ENCODE measurements around the gene TRIB2.

Gene TRIB2

GRCh38 chr2:12720754-12721378 lies 4.1 kb downstream of the TRIB2 start:
- no peak for DNase-seq (ENCODE audit: low spot score)

GRCh38 chr2:12721566-12722446 lies 5.1 kb downstream of the TRIB2 start:
- DNase-seq (ENCODE audit: low spot score), result no peak

- no peak for DNase-seq (ENCODE audit: low spot score)
Measured at GRCh38 chr2:12722447-12723316, 5.9 kb downstream of the TRIB2 start.

DNA sequence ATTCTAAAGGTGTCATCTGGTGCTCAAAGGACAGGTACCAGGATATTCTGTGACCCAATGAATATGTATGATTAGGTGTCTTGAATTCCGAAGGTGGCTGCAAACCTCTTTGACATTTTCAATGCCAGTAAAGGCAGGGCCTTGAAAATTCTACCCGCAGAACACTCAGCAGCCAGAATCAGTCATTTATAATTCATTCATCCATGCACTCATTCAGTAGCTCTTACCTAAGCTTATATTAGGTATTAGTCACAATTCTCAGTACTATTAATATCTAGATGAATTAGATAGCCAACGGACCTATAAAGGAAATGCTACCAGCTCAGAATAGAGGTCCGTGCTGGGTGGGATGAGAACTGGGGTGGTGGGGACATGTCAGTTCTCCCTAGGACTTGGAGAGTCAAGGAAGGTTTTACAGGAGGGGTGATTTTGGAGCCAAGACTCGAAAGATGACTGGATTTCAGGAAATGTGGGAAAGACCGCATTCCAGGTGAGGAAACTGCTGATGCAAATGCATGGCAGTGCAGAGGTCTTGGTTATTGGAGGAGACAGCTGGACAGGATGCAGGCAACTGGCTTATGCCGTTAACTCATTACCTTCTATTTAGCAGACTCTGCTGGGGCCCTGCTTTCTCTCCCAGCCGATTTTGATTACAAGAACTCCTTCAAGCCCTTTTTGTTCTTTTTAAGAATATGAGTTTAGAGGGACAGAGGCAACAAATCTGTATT lies 7.2 kb downstream of the TRIB2 start:
- no peak for DNase-seq (ENCODE audit: low spot score)

DNA sequence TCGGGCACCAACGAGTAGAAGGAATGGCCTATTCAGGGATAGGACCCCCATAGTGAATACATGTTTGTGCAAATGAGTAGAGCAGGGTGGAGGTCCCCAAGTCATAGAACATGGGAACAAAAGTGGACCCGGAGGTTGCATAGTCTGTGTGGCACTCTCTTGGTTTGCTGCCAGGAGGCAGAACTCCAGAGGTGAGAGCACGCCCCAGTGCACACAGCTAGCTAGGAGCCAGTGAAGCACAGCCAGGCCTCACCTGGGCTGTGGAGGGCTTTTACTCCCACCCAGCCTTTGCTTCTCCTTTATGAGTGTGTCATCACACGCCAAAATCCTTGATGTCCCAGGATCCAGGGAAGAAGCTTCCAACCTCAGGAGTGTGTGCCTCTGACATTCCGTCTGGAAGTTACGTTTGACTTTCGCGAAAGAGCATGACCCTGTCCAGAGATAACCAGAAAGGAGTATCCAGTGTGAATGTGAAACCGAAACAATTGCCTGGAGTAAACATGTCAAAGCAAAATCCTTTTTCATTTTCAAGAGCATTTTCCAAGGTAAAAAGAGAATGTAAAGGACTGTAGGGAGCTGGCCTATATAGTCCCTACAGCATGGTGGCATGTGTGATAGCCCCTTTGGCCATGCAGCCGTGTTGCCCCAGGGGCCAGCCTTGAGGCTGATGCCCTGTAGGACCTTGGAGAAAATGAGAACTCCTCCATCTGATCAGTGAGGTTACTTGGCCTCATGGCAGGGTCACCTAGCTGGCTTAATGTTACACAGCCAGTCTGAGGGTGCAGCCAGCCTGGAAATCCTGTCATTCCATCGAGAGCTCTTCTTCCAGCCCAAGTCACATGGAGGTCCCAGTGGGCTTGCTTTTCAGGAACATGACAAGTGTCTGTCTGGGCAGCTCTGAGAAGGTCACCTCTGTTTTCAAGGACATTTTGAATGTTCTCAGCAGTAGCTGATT lies 8.8 kb downstream of the TRIB2 start:
- no peak for DNase-seq (ENCODE audit: low spot score)

DNA sequence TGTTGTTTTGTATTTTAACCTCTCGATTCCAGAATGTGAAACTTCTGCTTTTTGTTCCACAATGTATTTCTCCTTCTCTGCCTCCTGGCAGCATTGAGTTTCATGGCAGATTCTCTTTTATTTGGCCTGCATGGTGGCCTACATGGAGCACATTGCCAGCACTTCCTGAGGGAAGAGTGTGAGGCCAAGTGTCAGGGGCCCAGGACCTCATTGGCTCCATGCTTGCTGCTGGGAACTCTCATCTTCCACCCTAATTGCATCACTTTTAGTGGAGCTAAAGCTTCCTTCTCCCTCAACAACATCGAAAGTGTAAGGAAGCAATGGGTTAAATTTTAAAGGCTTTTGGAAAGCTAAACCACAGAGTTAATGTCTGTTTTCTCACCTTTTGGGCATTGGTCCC lies 9.5 kb downstream of the TRIB2 start:
- DNase-seq (ENCODE audit: low spot score), result no peak

DNA sequence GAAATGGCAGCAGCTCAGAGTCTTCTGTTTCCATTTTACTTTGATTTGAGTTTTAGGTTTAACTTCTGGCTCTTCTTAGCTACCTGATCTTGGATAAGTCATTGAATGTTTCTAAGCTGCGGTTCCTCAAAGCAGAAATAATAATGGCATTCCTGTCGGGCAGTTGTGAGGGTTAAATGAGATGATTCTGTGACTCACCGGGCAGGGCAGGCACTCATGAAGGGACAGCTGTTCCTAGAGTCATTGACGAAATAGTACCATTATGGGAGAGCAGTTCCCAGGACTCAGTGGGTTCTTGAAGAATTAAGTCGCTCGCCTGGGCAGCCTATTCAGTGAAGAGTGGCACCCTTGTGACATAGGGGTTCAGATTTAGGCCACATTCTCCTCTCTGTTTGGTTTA lies 10.3 kb downstream of the TRIB2 start:
- no peak for DNase-seq (ENCODE audit: low spot score)

- no peak for DNase-seq (ENCODE audit: low spot score)
Measured at GRCh38 chr2:12727641-12728040, 10.9 kb downstream of the TRIB2 start.

DNA sequence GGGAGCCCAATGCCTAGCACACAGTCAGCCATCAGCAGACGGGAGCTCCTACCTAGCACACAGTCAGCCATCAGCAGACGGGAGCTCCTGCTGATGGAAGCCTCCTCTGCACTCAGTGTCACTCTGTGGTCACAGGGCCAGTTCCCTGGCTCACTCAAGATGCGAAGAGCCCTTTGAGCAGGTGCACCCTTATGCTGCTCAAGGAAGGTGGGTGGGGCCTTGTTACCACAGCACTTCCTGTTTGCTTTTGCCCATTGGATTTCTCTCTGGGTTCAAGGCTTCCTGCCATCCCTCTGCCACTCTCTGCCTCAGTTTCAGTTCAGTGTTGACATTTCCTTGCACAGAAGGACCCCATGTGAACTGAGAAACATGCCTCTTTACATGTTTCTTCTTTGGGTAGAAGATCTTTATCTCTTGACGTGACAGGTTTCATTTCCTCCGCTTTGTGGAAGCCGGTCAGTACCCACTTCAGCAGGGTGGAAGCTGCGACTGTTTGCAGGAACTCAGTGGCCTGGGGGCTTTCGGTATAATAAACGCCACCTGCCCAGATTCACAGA lies 11.6 kb downstream of the TRIB2 start:
- DNase-seq (ENCODE audit: low spot score), result no peak

DNA sequence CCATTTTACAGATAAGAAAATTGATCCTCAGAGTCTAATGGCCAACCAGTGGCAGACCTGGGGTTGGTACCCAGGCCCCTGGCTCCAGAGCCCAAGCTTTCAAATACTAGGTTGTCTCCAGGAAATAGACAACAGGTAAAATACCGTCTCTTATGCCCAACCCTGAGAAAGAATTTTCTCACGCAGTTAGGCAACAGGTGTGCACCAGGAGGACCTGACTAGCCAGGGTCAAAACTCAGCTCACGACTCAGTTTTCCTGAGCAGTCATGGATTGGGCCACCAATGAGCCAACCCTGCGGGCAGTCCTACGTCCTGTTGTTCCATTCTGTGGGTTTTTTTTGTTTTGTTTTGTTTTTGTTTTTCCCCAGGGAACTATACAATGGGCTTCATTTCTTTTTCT lies 13.5 kb downstream of the TRIB2 start:
- no peak for DNase-seq (ENCODE audit: low spot score)

DNA sequence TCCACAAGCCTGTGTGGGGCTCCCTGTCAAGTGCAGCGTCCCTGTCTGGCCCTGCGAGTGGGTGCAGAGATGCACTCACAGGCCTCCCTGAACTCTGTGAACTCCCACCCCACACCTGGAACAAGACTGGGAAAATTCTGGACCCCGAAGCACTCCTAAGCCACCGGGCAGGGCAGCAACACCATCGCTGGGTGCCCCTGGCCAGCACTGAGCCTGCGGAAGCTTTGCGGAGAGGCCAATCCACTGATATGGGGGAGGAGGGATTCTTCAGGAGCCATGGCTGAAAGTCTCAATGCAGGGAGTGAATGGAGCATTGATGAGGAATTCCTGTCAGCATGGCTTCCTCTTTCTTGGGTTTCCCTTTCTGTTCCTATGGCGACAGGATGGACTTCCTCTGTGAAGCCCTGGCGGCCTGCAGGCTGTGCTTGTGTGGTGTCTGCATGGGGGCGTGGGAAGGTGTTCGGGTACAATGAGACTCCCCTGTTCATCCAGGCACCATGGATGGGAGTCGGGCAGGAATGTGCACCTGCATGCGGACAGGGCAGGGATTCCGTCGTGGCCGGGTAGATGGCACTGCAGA lies 15.1 kb downstream of the TRIB2 start:
- no peak for DNase-seq (ENCODE audit: low spot score)

DNA sequence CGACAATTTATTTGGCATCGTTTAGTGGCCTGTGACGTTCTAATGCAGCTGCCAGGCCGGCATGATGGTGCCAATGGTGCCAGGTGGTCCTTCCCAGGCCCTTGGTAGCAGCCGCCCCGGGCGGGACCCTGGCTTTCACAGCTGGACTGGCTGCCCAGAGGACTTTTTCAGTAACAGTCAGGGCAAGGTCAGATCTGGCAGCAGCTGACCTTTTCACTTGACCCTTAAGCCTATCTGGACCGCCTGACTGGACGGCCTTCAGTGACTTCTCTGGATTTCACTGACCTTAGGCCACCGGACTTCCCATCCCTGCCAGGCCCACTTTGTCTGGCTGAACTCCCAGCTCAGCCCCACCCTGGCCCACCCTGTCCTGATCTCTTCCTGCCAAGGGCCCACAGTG lies 15.9 kb downstream of the TRIB2 start:
- no peak for DNase-seq (ENCODE audit: low spot score)

DNA sequence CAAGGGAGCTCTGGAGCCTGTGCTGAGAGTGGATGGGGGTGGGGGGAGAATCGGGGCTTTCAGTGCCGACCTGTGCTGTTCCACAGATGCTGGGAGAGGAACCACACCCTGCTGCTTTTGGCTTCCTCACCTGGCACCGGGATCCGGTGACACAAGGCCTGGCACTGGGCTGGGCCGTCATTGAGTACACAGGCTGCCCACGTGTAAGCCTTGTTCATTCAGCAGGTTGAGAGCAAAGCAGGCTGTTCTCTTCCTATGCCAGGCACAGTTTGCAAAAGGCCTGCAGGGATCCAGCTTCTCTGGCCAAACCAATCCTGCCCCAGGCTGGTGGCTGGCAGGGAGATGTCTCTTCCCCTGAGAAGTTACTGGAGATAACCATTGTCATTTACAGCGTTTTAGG lies 17.1 kb downstream of the TRIB2 start:
- no peak for DNase-seq (ENCODE audit: low spot score)

DNA sequence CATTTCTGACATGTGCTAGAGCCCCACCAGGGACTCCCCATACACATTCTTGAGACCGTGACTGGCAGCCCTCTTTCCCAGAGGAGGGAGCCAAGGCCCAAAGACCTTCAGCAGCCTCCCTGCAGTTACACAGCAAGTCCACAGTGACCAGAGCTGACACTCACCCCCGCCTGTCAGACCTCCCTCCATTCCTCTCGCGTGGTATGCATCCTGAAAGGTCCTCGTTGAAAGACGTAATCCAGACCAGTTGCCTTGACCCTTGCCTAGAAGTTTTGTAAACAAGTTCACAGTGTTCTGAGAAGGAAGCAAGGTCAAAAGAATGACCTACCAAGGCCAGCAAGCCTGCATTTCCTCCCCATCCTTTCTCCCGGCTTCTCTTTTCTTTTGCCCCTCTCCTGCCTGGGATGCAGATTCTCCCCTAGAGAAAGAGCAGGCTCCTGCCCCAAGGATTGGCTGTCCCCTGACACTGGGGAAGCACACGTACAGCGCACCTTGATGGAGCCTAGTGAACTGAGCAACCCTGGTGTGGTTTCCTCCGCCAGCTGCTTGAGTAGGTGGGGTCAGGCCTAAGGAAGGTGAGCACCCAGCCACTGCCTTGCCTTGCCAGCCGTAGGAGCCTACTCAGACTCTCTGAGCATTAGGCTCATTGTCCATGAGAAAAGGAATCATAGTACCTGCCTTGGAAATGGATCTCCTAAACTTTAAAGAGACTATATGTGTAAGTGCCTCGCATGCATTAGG lies 18.3 kb downstream of the TRIB2 start:
- no peak for DNase-seq (ENCODE audit: low spot score)

GRCh38 chr2:12737297-12737696 lies 20.6 kb downstream of the TRIB2 start:
- no peak for DNase-seq (ENCODE audit: low spot score)

DNA sequence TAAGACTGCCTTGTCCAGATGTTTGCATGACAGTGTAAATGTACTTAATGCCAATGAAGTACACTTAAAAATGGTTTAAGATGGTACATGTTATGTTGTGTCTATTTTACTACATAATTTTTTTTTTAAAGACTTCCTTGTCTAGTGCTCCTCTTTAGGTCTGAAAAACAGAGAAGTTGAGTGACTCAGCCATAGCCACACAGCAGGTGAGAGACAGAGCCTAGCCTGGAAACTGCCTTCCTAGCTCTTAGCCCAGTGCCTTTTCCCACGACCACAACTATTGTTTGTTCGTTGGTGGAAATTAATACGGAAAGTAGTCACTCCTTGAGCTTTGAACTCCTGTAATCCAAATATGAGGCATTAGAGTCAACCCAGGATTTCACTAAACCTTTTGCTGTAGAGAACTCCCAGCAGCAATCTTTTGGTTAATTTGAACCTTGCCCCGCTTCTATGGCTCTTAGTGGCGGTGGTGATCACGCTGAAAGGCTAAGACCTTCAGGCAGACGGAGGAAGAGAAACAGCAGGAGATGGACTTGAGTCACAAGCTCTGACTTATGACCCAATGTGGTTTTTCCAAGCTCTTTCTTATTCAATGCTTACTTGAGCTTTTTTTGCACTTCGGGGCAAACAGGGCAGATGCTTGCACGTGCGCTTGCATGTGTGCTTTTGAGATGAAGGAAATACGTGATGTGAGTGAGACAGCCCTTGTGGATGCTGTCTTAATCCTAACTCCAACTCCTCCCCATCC lies 21.2 kb downstream of the TRIB2 start:
- no peak for DNase-seq (ENCODE audit: low spot score)

DNA sequence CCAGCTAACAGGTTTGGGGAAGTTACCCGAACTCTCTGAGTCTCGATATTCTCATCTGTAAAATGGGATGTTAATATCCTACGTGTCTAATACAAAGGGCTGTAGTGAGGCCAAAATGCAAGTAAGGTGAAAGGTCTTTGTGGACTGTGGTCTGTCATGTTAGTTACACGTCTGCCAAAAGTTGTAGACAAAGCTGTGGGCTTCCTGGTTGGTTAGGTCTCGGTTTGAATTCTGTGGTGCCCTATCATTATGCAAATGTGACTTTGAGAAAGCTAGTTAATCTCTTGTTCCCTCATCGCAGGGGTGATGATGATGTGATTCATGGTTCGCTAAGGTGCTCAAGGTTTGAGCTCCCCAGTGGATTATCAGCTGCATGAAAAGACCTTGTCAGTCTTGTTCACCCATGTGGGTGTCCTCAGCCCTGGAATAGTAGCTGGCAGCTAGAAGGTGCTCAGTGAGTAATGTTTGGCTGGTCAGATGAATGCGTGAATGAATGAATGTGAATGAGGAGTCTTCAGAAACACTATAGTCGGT lies 23.1 kb downstream of the TRIB2 start:
- no peak for DNase-seq (ENCODE audit: low spot score)

- no peak for DNase-seq (ENCODE audit: low spot score)
Measured at GRCh38 chr2:12741380-12741779, 24.6 kb downstream of the TRIB2 start.
